WERI-Rb-1 (cell line): Measurements from ENCODE around the gene SAMSN1.

ENCODE experiments used
- DNase-seq: peaks from one replicate; pipeline ENCODE4 v3.0.0-alpha.2; 2020
- H3K27ac ChIP-seq: fragments of 250-450 bp; sonication (Bioruptor Pico); 2 replicates; pipeline ENCODE4 v1.5.1; 2020; ENCODE audit warnings: mild to moderate bottlenecking, moderate library complexity
- H3K27me3 ChIP-seq: fragments of 250-450 bp; sonication (Bioruptor Pico); 2 replicates; pipeline ENCODE4 v1.5.1; 2021; ENCODE audit warnings: mild to moderate bottlenecking, low read depth, moderate library complexity; ENCODE audit not compliant: insufficient read depth, severe bottlenecking
- H3K36me3 ChIP-seq: fragments of 250-450 bp; sonication (Bioruptor Pico); 2 replicates; pipeline ENCODE4 v1.5.1; 2020; ENCODE audit warnings: mild to moderate bottlenecking, moderate library complexity
- H3K4me3 ChIP-seq: 2 replicates; pipeline ENCODE4 v1.5.1; 2011; ENCODE audit warnings: low read depth, mild to moderate bottlenecking, control low read depth, low read length
- H3K9me3 ChIP-seq: fragments of 250-450 bp; sonication (Bioruptor Pico); 2 replicates; pipeline ENCODE4 v1.5.1; 2021; ENCODE audit warnings: mild to moderate bottlenecking, moderate library complexity; ENCODE audit not compliant: severe bottlenecking
- TF ChIP-seq, protein P1 (sequence below): IDR thresholded peaks from 2 replicates; pipeline ENCODE4 v1.5.1; 2011; ENCODE audit warnings: low read depth, mild to moderate bottlenecking, control low read depth, inconsistent platforms, low read length

SAMSN1 gene

DNA sequence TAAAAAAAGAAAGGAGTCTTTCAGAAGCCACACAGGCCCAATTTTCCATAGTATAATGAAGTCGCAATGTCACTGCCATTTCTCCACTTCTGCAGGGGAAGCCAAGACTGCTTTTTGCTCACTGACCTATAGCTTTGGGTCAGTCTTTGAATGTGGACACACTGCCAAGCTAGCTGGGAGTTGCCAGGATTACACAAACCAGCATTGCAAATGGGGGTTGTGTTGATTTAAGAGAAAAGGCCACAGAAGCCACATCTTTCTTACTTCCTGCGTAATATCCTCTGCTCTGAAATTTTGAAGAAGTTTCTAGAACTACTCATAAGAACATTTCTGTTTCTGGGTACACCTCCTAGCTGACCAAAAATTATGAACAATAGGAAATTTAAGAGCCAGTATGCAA lies 45.8 kb upstream of the SAMSN1 start:
- Histone ChIP-seq H3K9me3 (no peaks in the 10 kb centered on the region), H3K4me3 (no peak overlapping the region), H3K27ac (no peak overlapping the region), H3K27me3 (no peaks in the 10 kb centered on the region), H3K36me3 (no peaks in the 10 kb centered on the region)
- TF ChIP-seq, protein P1, sequence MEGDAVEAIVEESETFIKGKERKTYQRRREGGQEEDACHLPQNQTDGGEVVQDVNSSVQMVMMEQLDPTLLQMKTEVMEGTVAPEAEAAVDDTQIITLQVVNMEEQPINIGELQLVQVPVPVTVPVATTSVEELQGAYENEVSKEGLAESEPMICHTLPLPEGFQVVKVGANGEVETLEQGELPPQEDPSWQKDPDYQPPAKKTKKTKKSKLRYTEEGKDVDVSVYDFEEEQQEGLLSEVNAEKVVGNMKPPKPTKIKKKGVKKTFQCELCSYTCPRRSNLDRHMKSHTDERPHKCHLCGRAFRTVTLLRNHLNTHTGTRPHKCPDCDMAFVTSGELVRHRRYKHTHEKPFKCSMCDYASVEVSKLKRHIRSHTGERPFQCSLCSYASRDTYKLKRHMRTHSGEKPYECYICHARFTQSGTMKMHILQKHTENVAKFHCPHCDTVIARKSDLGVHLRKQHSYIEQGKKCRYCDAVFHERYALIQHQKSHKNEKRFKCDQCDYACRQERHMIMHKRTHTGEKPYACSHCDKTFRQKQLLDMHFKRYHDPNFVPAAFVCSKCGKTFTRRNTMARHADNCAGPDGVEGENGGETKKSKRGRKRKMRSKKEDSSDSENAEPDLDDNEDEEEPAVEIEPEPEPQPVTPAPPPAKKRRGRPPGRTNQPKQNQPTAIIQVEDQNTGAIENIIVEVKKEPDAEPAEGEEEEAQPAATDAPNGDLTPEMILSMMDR: no peak
- no peak for DNase-seq

DNA sequence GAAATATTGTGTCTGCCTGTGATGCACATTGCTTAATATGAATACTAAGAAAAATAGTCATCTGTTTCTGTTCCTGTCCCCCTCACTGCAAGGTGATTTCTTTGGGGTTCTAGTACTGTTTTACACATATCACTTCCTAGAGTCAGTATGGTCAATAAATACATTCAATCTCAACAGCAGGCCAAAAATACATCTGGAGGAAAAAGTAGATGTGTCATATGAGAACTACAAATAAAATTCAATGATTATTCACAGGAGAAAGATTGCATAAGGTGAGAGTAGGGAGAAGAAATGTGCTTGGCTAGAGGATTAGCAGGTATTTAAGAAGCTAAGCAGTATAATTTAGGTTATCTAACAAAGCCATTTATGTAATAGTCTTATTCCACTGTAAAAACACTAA lies 45.3 kb upstream of the SAMSN1 start:
- Histone ChIP-seq H3K9me3 (no peaks in the 10 kb centered on the region), H3K4me3 (no peak overlapping the region), H3K36me3 (no peaks in the 10 kb centered on the region), H3K27ac (no peak overlapping the region), H3K27me3 (no peaks in the 10 kb centered on the region)
- DNase-seq: no peak
- TF ChIP-seq, protein P1: no peak

DNA sequence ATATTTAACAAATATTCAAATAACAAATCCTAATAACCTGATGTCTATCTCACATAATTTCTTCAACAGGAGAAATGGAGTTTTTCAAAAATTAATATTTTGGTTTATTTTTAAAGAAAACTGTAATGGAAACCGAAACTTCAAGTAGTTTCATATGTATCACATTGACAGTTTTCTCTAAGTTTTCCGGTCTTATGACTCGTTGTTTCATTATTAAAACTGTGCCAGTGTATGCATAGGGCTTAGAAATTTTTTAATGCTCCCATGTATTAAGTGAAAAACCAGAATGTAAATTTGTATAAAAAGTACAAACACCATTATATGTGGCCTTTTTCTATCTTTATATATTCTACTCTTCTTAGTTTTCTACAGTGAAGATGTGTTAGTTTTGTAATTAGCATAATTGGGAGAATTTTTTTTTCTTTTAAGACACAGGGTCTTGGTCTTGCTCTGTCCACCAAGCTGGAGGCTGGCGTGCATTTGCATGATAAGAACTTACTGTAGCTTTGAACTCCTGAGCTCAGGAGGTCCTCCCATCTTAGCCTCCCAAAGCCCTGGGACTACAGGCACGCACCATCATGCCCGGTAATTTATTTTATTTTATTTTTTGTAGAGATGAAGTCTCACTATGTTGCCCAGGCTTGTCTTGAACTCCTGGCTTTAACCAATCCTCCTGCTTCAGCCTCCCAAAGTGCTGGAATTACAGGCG lies 43.9 kb upstream of the SAMSN1 start:
- Histone ChIP-seq H3K9me3 (no peaks in the 10 kb centered on the region), H3K36me3 (no peaks in the 10 kb centered on the region), H3K27me3 (no peaks in the 10 kb centered on the region), H3K4me3 (no peak overlapping the region), H3K27ac (no peak overlapping the region)
- TF ChIP-seq, protein P1: no peak
- DNase-seq: no peak

DNA sequence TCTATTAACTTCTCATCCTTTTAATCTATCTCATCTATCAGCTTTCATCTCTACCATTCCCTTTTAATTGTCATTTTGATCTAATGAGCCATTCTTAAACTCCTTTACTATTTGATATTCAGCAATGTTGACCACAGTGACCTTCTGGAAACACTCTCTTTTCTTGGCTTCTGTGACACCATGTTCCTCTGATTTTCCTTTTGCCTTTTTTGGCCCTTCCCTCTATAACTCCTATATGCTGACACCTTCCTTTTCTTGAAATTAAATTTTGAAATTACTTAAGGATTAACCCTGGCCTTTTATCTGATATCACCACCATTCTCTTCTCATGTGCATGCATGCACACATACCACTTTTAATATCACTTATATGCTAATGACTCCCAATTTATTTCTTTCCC lies 41.2 kb upstream of the SAMSN1 start:
- Histone ChIP-seq H3K27ac (no peak overlapping the region), H3K4me3 (no peak overlapping the region), H3K27me3 (no peaks in the 10 kb centered on the region), H3K36me3 (no peaks in the 10 kb centered on the region), H3K9me3 (no peaks in the 10 kb centered on the region)
- TF ChIP-seq, protein P1: no peak
- no peak for DNase-seq

DNA sequence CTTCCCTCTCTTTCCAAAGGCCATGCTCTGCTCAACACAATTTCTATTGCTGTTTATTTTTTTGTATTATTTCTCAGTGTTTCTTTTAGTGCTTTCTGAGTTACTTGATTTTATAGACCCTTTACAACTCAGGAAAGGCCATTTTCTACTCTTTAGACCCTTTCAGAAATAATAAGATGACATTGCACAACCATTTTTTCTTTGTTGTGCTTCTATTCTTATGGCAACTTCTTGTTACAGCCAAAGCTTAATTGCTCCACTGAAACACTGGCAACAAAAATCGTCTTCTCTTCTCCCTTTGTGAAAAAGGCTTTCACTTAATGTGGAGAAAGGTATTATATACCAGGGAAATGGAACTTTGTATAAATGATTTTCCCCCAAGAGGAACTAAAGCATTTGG lies 39.0 kb upstream of the SAMSN1 start:
- DNase-seq: no peak

More for the DNA sequence above, 39.0 kb upstream of the SAMSN1 start:
- no peaks in the 10 kb centered on the region for H3K36me3 ChIP-seq
- TF ChIP-seq, protein P1: no peak
- H3K27ac ChIP-seq: no peak overlapping the region
- no peaks in the 10 kb centered on the region for H3K27me3 ChIP-seq
- no peaks in the 10 kb centered on the region for H3K9me3 ChIP-seq
- H3K4me3 ChIP-seq: no peak overlapping the region
